ENCODE measurements around the gene LILRA6.
A peak's percentile ranks its signal among the peaks of the same experiment; 100 is the strongest.
"Not testable (repeated sequence)": the region's sequence is repeated elsewhere in the genome, so short reads cannot be mapped to it uniquely, and the experiment has no call there.

Gene LILRA6

DNA sequence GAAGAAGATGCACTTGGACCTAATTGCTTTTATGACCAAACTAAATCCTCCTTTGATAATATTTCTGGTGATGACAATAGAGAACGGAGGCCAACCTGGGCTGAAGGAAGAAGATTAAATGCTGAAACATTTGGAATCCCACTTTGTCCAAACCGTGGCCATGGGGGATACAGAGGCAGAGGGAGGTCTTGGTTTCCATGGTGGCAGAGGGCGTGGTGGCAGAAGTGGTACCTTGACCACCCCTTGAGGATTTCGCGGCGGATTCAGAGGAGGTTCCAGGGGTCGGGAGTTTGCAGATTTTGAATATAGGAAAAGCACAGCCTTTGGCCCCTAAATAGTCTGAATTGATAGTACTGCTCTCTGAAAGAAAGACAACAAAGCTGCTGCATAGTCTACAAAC, 12.6 kb downstream of the LILRA6 start:
- no peak for DNase-seq

DNA sequence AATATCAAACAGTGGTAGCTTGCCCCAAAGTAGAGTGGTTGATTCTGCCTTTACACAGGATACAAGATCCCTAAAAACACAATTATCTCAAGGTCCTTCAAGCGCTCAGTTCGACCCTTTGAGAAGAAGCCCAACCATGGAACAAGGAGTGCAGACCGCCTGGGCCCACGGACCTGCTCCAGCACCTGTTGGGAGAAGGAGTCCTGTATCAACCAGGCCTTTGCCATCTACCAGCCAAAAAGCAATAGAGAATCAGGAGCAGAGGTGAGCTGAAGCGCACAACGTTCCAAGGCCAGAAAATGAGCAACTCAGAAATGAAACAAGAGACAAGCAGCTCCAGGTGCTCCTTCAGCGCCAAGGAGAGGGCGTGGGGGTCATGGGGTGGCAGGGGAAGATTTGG, 13.4 kb downstream of the LILRA6 start:
- no peak for DNase-seq

DNA sequence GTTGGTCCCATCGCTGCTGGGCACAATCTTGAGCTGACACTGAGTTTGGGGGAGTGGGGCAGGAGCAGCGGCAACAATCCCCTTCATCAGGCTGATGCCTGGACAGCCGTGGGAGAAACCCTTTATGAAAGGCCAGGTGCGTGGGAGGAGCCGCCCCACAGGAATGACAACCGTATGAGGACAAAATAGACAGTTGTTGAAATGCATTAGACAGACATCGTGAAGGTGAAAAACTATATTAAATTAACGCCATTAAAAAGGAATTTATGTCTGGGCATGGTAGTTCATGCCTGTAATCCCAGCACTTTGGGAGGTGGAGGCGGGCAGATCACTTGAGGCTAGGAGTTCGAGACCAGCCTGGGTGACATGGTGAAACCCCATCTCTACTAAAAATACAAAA, 18.0 kb downstream of the LILRA6 start:
- DNase-seq: not testable (repeated sequence)

DNA sequence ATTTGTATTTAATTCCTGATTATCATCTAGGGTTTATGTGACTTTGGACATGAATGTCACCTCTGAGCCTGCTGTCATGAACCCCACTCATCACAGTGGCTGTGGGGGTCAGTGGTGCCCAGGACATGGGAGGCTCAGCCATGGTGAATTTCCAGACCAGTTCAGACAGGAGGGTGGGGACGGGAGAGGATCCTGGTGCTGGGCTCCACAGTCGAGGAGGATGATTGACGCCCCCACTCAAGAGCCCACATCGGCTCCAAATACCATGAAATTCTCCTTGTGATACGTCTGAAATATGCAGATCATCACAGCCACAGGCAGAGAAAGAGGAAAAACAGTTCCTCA, 18.7 kb downstream of the LILRA6 start:
- DNase-seq: not testable (repeated sequence)

DNA sequence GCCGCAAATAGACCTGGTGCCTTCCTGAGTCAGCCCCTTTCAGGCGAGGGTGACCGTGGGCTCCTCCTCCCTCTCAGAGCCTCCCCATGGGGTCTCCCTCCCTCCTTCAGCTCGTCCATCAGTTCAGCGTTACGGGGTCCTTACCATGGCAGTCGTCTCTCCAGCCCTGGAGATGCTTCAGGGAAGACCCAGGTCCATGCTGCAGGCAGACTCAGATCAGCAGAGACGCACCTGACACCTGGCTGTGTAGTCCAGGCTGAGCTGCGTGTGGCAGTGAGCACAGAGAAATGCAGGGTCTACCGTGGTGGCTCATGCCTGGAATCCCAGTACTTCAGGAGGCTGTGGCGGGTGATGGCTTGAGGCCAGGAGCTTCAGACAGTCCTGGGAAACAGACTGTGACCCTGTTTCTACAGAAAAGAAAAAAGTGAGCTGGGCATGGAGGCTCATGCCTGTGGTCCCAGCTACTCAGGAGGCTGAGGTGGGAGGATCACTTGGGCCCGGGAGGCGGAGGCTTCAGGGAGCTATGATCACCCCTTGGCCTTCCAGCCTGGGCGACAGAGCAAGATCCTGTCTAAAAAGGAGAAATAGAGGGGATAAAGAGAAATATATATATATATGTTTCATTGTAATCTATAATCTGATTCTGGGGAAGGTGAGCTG, 19.2 kb downstream of the LILRA6 start:
- DNase-seq: not testable (repeated sequence)

DNA sequence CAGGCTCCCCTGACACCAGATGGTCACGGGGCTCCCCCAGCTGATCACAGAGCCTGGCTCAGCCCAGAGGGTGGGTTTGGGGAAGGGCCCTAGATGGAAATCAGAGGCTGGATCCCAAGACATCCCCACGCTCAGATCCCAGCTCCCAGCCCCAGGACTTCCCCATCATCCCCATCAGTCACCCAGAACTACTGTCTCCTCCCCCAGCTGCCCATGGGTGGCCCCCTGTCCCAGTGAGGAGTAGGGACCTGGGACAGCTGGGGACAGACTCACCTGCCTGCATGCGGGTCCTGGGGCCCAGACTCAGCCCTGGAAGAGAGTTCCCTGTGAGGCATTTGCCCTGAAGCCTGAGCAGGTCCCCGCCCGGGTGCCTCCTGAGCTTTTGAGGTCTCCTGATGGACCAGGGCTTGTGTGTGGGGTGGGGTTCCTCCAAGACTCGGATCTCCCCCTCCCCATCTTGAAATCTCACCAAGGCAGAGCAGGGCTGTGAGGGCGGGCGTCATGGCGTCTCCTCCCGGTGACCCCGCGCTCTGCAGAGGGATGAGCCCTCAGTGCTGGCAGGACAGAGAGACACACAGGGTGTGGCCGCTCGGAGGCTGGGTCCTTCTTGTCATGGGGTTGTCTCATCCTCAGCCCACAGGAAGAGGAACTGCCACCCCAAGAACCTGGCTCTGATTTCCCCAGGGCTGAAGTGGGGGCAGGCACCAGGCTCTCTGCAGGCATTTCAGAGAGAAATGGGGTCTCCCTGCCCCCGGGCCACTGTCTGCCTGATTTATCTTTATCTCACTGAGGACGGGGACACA, 19.9 kb downstream of the LILRA6 start, which contains the start of gene LILRB3:
TSS of gene LILRB3 (minus strand) at position 534 of the 803 bp plus-strand sequence. CDS start at position 503, 31 bp downstream.
- DNase-seq: peak in 2 of 3 donors; percentile 62 to 76

DNA sequence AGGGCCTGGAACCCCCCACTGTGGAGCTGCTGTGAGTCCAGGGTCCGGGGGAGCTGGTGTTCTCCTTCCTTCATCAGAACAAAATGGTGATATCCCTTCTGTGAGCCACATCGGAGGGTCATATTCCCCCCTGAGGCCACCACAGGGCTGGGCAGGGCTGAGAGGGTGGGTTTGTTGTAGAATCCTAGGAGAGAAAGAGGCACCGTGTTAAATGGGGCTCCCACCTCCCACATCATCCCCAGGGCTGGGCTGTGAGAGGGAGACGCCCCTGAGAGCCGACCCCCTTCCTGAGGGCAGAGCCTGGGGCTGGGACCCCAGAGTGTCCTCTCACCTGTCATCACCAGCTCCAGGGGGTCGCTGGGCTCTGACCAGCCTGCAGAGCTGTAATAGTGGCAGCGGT, 20.6 kb downstream of the LILRA6 start:
- not testable (repeated sequence) for DNase-seq

DNA sequence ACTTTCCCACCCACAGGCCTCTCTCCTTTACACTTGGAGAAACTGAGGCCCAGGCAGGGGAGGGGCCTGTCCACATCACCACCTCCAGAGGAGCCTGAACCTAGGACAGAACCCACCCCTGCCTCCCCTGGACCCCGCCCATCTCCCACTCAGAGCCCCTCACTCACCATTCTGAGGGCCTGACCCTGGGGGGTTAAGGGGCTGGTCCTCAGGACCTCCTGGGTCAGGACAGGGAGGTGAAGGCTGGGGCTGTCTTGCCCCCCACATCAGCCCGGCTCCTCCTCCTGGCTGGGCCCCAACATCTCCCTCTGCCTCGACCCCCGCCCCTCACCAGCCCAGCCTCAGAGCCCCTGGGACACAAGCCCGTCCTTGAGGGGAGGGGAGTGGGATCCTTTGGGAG, 22.9 kb downstream of the LILRA6 start:
- DNase-seq: not testable (repeated sequence)

DNA sequence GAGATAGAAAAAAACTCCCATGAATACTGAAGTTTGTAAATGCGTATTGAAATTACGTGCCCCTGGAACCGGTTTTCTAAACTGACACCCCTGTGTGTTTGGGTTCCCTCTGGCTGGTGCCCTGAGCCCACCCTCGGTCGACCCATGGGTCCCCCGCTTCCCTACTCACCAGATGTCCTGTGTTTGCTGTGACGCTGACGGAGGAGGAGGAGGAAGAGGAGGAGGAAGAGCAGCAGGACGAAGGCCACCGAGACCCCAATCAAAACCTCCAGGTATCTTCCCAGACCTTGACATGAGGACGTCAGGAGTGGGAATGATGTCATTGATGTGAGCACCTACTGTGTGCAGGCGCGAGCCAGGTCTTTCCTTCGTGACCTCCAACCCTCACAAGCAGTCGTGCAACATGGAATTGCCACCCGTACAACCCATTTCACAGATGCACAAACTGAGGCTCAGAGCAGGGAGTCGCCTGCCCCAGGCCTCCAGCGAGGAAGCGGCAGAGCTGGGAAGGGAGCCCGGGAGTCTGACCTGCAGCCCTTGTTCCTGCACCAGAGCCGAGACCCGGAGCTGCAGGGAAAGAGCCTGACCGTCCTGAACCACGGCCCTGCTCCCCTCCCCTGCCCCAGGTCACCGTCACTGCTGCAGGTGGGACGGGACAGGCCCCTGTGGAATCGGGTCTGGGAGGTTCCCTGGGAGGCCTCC, 23.5 kb downstream of the LILRA6 start:
- DNase-seq: no peak

DNA sequence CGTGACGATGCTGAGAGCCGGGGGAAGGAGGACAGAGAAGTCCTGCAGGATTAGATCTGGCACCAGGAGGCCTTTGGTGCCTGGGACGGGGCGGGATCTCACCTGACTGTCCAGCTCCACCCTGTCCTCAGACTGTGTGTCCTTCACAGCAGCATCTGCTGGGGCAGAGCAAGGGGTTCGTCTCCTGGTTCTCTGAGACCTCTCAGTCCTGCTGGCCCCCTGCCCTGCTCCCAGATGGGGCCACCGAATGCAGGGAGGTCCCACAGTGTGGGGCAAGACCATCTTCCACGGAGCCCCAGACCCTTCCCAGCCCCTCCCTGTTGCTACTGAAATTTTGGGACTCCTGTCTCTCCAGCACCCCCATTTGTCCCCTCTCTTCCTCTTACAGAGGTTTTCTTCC, 24.3 kb downstream of the LILRA6 start:
- DNase-seq: peak in 1 of 3 donors; percentile 15

DNA sequence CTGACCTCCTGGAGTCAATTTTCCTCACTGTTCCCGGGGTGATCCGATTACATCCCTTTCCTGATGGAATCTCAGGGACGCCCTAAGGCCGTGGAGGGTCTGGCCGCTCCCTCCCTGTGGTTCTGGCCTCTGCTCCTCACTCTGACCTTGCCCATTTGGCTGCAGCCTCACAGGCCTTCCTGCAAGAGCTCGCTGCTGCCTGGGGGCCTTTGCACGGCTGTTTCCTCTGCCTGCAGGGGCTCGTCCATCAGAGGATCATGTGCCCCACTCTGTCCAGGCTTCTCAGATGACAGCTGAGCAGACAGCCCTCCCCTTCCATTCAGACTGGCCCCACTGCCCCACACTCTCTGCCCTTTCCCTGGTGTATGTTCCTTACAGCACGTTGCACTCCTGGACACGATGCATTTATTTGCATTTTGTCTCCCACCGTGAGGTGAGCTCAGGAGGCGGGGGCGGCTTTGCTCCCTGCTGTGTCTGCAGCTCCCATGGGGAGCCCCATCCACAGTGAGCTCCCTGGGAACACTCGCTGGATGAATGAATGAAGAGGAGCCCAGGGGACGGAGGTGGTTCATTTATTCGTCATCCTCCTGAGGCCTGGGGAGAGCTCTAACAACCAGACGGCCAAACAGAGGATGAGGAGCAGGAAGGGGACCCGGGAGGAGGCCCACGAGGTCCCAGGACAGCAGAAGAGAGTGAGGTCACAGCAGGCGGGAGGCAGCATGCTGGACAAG, 24.9 kb downstream of the LILRA6 start:
- DNase-seq: not testable (repeated sequence)

DNA sequence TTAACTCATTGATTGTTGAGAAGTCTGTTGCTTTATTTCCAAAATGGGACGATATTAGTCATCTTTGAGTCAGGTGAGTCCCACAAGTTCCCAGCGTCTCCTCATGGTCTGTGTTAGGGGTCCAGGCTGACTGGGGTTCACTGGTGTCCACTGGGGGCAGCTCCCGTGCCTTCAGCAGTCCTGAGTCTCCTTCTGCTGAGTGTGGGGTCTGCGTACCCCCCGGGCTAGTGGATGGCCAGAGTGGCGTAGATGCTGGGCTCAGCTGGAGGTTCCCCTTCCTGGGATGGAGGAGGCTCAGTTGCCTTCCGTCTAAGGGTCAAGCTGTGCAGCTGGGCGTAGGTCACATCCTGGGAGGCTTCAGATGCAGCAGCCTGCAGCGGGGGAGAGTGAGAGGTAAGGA, 25.7 kb downstream of the LILRA6 start:
- no peak for DNase-seq

DNA sequence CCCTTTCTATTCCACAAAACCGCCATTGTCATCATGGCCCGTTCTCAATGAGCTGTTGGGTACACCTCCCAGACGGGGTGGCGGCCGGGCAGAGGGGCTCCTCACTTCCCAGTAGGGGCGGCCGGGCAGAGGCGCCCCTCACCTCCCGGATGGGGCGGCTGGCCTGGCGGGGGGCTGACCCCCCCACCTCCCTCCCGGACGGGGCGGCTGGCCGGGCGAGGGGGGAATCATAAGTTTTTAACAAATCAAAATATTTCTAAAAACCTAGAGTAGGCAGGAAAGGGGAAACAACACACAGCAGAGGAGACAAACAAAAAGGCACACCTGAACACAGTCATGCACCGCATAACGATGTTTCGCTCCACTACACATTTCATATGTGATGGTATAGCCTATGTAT, 27.9 kb downstream of the LILRA6 start:
- not testable (repeated sequence) for DNase-seq

DNA sequence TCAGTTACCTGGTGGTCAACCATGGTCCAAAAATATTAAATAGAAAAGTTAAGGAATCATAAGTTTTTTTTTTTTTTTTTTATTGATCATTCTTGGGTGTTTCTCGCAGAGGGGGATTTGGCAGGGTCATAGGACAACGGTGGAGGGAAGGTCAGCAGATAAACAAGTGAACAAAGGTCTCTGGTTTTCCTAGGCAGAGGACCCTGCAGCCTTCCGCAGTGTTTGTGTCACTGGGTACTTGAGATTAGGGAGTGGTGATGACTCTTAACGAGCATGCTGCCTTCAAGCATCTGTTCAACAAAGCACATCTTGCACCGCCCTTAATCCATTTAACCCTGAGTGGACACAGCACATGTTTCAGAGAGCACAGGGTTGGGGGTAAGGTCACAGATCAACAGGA, 28.4 kb downstream of the LILRA6 start:
- not testable (repeated sequence) for DNase-seq

DNA sequence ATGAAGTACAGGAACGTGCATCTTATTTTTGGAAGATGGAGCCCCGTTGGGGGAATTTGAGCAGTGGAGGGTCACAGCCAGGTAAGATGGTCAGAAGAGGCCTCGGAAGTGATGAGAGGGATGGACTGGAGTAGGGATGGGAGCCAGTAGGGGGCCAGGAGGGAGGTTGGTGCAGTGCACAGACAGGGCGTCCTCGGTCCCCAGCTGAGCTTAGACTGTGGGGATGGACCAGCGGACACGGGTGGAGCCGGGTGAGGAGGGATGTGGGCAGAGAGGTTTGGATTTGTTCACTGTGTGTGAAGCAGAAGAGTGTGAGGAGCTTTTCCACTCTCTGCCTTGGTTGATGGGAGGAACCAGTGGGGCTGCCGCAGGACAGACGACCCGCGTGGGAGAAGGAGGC, 31.4 kb downstream of the LILRA6 start:
- no peak for DNase-seq

DNA sequence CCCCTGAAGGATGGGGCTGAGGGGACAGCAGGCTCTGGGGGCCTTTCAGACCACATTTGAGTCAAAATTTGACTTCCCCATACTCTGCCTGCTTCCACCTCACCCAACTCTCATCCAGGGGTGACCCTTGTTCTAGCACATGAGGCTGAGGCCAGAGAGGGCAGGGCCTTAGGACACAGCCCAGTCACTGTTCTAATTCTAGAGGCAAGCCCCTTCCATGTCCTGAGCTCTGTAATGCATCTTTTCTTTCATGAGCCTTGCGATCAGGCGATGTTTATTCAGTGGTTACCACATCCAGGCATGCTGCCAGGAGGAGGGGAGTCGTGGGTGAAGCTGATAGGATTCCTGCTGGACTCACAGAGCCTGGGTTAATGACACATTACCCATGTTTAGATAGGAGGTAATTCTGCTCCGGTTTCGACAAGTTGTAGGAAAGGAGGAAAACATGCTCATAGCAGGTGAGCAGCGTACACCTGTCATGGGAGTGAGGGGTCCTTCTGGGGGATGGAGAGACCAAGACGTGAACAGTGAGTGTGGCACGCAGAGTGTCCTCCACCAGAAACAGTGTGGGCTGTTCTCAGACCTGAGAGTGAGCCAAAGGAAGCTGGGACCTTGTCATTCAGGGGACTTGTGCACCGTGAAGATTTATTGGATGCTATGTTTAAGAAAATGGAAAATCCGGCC, 32.6 kb downstream of the LILRA6 start:
- DNase-seq: peak; percentile 87 to 97 (median 92)

DNA sequence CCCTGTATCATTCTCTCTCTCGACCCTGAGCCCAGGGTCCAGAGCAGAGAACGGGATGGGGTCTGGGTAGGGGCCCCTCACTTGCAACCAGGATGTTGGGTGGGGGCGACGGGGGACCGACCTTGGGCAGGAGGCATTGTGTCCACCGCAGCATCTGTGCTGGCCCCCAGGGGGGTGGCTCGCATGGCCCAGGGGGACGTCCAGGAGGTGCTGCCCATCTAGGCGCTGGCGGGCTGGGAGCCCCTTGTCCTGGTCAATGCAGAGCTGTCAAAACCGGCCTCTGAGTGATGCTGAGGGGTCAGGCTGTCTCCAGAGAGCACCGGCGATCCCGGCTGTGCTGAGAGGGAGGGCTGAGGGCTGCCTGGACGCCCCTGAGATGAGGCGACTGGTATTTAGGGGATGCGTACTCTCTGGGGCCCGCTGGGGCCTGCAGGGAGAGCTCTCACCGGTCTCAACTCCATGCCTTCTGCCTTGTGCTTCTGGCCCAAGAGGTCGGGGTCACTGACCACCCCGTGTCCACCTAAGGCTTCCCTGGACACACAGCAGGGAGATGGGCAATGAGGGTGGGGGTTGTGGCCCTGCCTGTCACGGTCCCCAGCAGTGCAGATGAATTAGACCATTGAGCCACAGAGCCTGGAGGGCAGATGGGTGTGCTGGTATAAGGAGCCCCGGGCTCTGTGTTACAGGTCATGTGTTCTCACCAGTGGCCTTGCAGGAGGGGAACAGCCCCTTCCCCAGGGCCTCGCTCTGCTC, 33.4 kb downstream of the LILRA6 start:
- no peak for DNase-seq

DNA sequence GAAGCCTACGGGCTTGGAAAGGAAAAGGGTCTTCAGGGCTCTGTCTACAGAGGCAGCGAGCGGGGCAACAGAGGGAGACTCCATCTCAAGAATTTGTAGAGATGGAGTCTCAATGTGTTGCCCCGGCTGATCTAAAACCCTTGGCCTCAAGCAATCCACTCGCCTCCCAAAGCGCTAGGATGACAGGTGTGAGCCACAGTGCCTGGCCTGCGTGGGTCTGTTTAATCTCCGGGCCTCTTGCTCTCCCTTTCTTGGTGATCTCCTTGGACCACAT, 33.9 kb downstream of the LILRA6 start:
- no peak for DNase-seq

DNA sequence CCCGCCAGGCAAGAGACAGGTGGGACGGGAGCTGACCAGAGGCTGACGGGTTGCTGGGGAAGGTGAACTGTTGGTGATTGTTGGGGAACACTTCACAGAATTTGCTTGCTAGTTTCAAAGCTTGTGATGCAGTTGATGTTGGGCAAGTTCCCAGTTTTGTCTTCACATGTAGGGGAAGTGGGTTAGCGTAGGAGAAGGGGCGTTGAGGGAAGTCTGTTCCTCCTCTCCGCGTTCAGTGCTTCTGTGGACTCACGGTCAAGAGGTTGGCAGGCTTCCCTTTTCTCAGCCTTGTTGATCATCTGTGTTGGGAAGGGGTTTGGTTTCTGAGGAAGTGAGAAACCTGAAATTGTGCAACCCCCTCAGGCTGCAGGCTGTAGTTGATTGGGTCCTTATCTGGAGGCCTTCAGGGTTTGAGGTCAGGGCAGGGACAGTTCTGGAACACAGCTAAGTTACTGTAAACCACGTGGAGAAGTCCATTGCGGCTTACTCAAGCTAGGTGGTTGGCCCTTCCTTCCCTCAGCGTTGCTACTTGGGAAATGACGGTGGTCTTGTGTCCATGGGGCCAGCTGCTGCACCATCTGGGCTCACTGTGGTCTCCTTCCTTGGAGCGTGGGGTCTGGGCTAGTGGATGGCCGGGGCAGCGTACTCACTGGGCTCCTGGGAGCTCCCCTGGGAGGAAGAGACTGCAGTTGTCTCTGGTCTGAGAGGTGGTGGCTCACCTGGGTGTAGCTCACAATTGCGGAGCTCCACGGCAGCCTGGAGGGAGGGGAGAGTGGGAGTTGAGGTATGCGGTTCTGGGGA, 34.4 kb downstream of the LILRA6 start:
- peak; percentile 96 to 100 (median 98) for DNase-seq

DNA sequence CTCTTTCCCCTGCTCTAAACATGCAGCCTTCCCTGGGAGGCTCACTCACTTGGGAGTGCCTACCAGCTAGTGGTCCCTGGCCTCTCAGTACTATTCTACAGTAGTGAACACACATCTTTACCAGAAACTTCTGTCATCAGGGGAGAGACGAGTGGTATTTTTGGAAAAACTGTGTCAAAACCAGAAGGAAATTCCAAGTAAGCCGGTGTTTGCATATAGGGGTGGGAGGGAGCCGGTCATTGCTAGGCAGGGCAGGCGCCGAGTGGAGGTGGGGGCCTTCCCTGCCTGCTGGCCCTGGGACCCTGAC, 35.0 kb downstream of the LILRA6 start:
- DNase-seq: peak; percentile 88 to 98 (median 91)

DNA sequence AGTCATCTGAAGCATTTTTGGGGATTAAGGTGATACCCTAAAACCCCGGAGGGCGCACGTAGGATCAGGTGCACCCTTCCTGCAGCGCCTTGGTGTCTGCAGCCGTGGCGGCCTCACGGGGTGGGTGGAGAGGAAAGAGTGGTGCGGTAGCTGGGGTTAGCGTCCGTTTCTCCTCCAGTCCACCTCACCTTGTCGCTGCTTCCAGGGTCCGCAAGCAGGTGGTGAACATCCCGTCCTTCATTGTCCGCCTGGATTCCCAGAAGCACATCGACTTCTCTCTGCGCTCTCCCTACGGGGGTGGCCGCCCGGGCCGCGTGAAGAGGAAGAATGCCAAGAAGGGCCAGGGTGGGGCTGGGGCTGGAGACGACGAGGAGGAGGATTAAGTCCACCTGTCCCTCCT, 35.4 kb downstream of the LILRA6 start:
- peak in 1 of 3 donors; percentile 48 for DNase-seq

Measured in suppressor macrophage treated with lipopolysaccharide for 1 hour (primary cell).